Ishikawa (cell line): ENCODE data around the gene SLC4A2.

Source experiments
- CEBPB ChIP-seq: IDR thresholded peaks from 2 replicates; pipeline ENCODE4 v1.6.1; 2012
- CREB1 ChIP-seq: IDR thresholded peaks from 2 replicates; pipeline ENCODE4 v1.6.1; 2012; ENCODE audit warnings: low read depth
- EGR1 ChIP-seq: IDR thresholded peaks from 2 replicates; pipeline ENCODE4 v1.6.1; 2012
- EP300 ChIP-seq: IDR thresholded peaks from 2 replicates; pipeline ENCODE4 v1.6.1; 2012; ENCODE audit warnings: borderline replicate concordance
- FOXM1 ChIP-seq: IDR thresholded peaks from 2 replicates; pipeline ENCODE4 v1.6.1; 2012; ENCODE audit warnings: low read depth, borderline replicate concordance
- MAX ChIP-seq: IDR thresholded peaks from 2 replicates; pipeline ENCODE4 v1.6.1; 2012
- NFIC ChIP-seq: IDR thresholded peaks from 2 replicates; pipeline ENCODE4 v1.6.1; 2012
- RAD21 ChIP-seq: IDR thresholded peaks from 2 replicates; pipeline ENCODE4 v1.6.1; 2012; ENCODE audit warnings: low read depth
- TAF1 ChIP-seq: IDR thresholded peaks from 2 replicates; pipeline ENCODE4 v1.6.1; 2012; ENCODE audit warnings: low read depth, mild to moderate bottlenecking
- TCF12 ChIP-seq: IDR thresholded peaks from 2 replicates; pipeline ENCODE4 v1.6.1; 2012; ENCODE audit warnings: low read depth
- TEAD4 ChIP-seq: IDR thresholded peaks from 2 replicates; pipeline ENCODE4 v1.6.1; 2012
- YY1 ChIP-seq: IDR thresholded peaks from 2 replicates; pipeline ENCODE4 v1.6.1; 2012; ENCODE audit warnings: low read depth
- ZBTB7A ChIP-seq: IDR thresholded peaks from 2 replicates; pipeline ENCODE4 v1.6.1; 2012; ENCODE audit warnings: low read depth
- TF ChIP-seq, protein P1 (sequence below): IDR thresholded peaks from 2 replicates; pipeline ENCODE4 v1.6.1; 2012; ENCODE audit warnings: low read depth, mild to moderate bottlenecking
- TF ChIP-seq, protein P2 (sequence below): IDR thresholded peaks from 2 replicates; pipeline ENCODE4 v1.6.1; 2012

The SLC4A2 gene, protein sequence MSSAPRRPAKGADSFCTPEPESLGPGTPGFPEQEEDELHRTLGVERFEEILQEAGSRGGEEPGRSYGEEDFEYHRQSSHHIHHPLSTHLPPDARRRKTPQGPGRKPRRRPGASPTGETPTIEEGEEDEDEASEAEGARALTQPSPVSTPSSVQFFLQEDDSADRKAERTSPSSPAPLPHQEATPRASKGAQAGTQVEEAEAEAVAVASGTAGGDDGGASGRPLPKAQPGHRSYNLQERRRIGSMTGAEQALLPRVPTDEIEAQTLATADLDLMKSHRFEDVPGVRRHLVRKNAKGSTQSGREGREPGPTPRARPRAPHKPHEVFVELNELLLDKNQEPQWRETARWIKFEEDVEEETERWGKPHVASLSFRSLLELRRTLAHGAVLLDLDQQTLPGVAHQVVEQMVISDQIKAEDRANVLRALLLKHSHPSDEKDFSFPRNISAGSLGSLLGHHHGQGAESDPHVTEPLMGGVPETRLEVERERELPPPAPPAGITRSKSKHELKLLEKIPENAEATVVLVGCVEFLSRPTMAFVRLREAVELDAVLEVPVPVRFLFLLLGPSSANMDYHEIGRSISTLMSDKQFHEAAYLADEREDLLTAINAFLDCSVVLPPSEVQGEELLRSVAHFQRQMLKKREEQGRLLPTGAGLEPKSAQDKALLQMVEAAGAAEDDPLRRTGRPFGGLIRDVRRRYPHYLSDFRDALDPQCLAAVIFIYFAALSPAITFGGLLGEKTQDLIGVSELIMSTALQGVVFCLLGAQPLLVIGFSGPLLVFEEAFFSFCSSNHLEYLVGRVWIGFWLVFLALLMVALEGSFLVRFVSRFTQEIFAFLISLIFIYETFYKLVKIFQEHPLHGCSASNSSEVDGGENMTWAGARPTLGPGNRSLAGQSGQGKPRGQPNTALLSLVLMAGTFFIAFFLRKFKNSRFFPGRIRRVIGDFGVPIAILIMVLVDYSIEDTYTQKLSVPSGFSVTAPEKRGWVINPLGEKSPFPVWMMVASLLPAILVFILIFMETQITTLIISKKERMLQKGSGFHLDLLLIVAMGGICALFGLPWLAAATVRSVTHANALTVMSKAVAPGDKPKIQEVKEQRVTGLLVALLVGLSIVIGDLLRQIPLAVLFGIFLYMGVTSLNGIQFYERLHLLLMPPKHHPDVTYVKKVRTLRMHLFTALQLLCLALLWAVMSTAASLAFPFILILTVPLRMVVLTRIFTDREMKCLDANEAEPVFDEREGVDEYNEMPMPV

DNA sequence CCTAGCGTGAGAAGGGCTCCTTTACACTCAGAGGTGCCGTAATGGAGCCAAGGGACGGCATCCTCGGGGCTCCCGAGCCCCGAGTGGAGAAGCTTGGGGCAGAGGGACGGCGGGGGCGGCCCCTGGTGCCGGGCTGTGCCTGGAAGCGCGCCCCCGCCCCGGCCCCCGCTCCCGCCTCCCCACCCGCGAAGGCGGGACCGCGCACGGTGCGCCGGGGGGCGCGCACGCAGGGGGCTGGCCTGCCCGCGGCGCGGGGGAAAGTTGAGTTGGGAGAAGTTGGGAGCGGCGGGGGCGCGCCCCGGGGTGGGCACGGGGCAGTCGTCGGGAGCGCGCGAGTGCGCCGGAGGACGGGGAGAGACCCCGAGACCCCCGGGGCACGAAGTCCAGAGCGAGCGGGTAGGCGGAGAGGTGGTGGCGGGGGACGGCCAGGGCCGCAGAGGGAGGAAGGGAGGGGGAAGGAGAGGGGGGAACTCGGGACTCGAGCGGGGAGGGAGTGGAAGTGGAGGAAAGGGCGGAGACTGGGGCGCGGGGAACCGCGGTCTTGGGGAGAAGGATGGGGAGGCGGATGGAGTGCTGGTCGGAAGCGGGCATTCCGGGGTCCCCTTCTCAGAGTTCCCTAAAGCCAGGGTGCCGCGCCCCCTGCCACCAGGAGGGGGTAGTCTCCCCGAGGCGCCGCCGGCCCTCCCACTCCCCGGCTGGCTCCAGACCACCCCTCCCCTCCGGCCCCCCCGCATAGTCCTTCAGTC is at the start of gene SLC4A2:
SLC4A2 (plus strand) TSS at position 223 of the 746 bp plus-strand sequence. CDS start 2,399 bp downstream, outside the sequence.
- TF ChIP-seq TEAD4 (no peak), CEBPB (no peak), CREB1 (no peak), ZBTB7A (peak; percentile 96), RAD21 (no peak), MAX (no peak), FOXM1 (no peak), TAF1 (peak; percentile 37; the same call in 1 of the 2 replicates), YY1 (no peak), TCF12 (no peak), EP300 (no peak), NFIC (no peak), EGR1 (peak; percentile 35)
- TF ChIP-seq, protein P1, sequence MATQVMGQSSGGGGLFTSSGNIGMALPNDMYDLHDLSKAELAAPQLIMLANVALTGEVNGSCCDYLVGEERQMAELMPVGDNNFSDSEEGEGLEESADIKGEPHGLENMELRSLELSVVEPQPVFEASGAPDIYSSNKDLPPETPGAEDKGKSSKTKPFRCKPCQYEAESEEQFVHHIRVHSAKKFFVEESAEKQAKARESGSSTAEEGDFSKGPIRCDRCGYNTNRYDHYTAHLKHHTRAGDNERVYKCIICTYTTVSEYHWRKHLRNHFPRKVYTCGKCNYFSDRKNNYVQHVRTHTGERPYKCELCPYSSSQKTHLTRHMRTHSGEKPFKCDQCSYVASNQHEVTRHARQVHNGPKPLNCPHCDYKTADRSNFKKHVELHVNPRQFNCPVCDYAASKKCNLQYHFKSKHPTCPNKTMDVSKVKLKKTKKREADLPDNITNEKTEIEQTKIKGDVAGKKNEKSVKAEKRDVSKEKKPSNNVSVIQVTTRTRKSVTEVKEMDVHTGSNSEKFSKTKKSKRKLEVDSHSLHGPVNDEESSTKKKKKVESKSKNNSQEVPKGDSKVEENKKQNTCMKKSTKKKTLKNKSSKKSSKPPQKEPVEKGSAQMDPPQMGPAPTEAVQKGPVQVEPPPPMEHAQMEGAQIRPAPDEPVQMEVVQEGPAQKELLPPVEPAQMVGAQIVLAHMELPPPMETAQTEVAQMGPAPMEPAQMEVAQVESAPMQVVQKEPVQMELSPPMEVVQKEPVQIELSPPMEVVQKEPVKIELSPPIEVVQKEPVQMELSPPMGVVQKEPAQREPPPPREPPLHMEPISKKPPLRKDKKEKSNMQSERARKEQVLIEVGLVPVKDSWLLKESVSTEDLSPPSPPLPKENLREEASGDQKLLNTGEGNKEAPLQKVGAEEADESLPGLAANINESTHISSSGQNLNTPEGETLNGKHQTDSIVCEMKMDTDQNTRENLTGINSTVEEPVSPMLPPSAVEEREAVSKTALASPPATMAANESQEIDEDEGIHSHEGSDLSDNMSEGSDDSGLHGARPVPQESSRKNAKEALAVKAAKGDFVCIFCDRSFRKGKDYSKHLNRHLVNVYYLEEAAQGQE: no peak
- TF ChIP-seq, protein P2, sequence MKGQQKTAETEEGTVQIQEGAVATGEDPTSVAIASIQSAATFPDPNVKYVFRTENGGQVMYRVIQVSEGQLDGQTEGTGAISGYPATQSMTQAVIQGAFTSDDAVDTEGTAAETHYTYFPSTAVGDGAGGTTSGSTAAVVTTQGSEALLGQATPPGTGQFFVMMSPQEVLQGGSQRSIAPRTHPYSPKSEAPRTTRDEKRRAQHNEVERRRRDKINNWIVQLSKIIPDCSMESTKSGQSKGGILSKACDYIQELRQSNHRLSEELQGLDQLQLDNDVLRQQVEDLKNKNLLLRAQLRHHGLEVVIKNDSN: no peak

GRCh38 chr7:151010037-151010306 is 49.4 kb upstream of the SLC4A2 start:
- TF ChIP-seq EGR1 (no peak), RAD21 (no peak), TAF1 (no peak), ZBTB7A (no peak), TCF12 (no peak), EP300 (no peak), TEAD4 (no peak), MAX (no peak), CREB1 (no peak), CEBPB (no peak), FOXM1 (no peak), YY1 (no peak)
- TF ChIP-seq, protein P1: no peak
- TF ChIP-seq, protein P2: no peak

DNA sequence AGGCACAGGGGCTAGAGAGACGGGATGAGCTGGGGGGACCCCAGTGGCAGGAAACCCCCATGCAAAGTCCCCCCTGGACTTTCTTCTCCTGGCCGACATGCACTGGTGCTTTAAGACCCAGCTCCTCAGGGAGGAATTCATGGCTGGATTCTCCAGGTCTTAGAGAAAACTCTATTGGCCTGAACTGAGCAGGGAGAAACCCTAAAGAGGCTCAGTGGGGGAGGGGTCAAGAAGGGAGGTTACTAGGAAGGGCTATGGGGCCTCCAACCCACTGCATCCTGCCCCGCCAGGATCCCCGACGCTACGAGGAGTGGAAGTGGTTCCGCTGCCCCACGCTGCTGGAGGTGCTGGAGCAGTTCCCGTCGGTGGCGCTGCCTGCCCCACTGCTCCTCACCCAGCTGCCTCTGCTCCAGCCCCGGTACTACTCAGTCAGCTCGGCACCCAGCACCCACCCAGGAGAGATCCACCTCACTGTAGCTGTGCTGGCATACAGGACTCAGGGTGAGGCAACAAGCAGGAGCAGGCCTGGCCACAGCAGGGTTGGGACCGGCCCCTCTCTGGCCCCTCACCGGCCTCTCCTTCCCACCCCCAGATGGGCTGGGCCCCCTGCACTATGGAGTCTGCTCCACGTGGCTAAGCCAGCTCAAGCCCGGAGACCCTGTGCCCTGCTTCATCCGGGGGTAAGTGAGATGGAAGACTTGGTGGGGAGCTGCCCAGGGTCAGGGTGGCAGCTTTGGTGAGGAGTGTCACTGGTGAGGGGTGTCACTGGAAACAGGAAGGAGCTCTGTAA is 48.9 kb upstream of the SLC4A2 start:
- TF ChIP-seq CEBPB (no peak), EGR1 (no peak)

- TF ChIP-seq TEAD4 (no peak), MAX (no peak), ZBTB7A (no peak), RAD21 (no peak), TCF12 (no peak), NFIC (no peak), CEBPB (no peak), FOXM1 (no peak), EP300 (no peak), CREB1 (no peak), EGR1 (no peak), TAF1 (no peak), YY1 (no peak)
- TF ChIP-seq, protein P1: no peak
- TF ChIP-seq, protein P2: no peak
These were observed 48.3 kb upstream of the SLC4A2 start for GRCh38 chr7:151011097-151011409.
